Tibial artery (tissue), 4 donors: ENCODE measurements around the gene DNMT3A.

Experiments used
- DNase-seq, 2 donors: peaks; one replicate each; pipeline ENCODE4 v3.0.0-alpha.2; 2019
- H3K27ac ChIP-seq, 2 donors: fragments of 200-600 bp; sonication (generic) in 1 of 2; 1 replicate in 1 of 2; 2 replicates in 1 of 2; pipeline ENCODE4 v1.5.1; 2018 to 2019; ENCODE audit warnings: mild to moderate bottlenecking in 1 of 2
- H3K27me3 ChIP-seq, 2 donors: fragments of 200-600 bp; sonication (generic) in 1 of 2; one replicate each; pipeline versions ENCODE4 v1.5.1 to v1.6.0; 2016 to 2019
- H3K36me3 ChIP-seq, 3 donors: fragments of 200-600 bp; sonication (generic) in 2 of 3; one replicate each; pipeline ENCODE4 v1.5.1; 2016 to 2019; ENCODE audit warnings: mild to moderate bottlenecking in 2 of 3
- H3K4me1 ChIP-seq, 4 donors: fragments of 200-600 bp; sonication (generic) in 2 of 4; 1 replicate in 3 of 4; 2 replicates in 1 of 4; pipeline ENCODE4 v1.5.1; 2016 to 2019
- H3K4me3 ChIP-seq, 2 donors: fragments of 200-600 bp; sonication (generic) in 1 of 2; 1 replicate in 1 of 2; 2 replicates in 1 of 2; pipeline ENCODE4 v1.5.1; 2018 to 2019; ENCODE audit warnings: mild to moderate bottlenecking in 2 of 2
- H3K9me3 ChIP-seq, 3 donors: fragments of 200-600 bp; sonication (generic) in 1 of 3; one replicate each; pipeline ENCODE4 v1.5.1; 2016 to 2019
- intact Hi-C: fragments of 100-400 bp; cut with DNase I; formaldehyde crosslinking; loops from one replicate; pipeline ENCODE4 v1.15.0; 2023; ENCODE audit warnings: low total_unique reads
- TF ChIP-seq, protein P1 (sequence below), 2 experiments: fragments of 200-600 bp in 1 of 2; fragments of 450-650 bp in 1 of 2; IDR thresholded peaks; one replicate each; pipeline ENCODE4 v1.5.1; 2017 to 2019; ENCODE audit warnings: antibody characterized with exemption in 2 of 2, mild to moderate bottlenecking in 1 of 2, moderate library complexity in 1 of 2

DNMT3A gene

DNA sequence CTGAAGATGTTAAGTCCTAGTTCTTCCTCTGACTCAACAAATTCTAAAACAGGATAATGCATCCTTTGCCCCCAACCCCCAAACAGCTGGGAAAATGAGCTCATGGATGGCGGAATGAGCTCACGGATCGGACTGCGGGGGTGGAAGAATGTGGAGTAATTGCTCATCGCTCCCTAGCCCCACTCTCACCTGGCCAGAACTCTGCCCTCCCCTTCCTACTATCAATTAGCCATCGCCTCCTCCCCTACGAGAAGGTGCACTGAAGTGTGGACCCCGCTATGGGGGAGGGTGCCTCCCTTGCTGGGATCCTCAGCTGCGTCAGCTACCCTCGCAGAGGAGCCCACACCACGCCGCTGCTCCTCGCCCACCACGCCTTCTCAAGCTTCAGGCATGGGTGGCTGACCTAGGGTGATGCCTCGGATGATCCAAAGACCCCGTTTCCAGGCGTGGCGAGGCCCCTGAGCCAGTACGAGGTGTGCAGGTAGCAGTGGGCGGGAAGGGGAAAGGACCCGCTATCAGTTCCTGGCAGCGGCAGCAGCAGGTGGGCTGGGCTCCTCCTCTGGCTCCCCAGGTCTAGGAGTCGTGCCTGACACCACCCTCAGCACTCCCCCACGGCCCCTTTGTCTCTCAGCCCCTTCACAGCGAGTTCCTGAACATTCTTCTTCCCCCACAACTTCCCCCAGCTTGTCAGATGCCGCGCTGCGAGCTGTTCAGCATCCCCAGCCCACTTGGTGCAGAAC is 91.2 kb downstream of the DNMT3A start:
- Histone ChIP-seq H3K36me3 (peaks cover 26 to 44% (median 30%) of the 10 kb centered on the region in 3 donors), H3K9me3 (no peaks in the 10 kb centered on the region), H3K27me3 (no peaks in the 10 kb centered on the region), H3K4me1 (peaks cover 0 to 22% (median 13%) of the 10 kb centered on the region in 4 donors), H3K27ac (no peak overlapping the region), H3K4me3 (no peak overlapping the region)
- DNase-seq: no peak
- intact Hi-C loops: no loop called here
- TF ChIP-seq, protein P1, sequence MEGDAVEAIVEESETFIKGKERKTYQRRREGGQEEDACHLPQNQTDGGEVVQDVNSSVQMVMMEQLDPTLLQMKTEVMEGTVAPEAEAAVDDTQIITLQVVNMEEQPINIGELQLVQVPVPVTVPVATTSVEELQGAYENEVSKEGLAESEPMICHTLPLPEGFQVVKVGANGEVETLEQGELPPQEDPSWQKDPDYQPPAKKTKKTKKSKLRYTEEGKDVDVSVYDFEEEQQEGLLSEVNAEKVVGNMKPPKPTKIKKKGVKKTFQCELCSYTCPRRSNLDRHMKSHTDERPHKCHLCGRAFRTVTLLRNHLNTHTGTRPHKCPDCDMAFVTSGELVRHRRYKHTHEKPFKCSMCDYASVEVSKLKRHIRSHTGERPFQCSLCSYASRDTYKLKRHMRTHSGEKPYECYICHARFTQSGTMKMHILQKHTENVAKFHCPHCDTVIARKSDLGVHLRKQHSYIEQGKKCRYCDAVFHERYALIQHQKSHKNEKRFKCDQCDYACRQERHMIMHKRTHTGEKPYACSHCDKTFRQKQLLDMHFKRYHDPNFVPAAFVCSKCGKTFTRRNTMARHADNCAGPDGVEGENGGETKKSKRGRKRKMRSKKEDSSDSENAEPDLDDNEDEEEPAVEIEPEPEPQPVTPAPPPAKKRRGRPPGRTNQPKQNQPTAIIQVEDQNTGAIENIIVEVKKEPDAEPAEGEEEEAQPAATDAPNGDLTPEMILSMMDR (IDR thresholded peaks at IDR 0.05): no peak

DNA sequence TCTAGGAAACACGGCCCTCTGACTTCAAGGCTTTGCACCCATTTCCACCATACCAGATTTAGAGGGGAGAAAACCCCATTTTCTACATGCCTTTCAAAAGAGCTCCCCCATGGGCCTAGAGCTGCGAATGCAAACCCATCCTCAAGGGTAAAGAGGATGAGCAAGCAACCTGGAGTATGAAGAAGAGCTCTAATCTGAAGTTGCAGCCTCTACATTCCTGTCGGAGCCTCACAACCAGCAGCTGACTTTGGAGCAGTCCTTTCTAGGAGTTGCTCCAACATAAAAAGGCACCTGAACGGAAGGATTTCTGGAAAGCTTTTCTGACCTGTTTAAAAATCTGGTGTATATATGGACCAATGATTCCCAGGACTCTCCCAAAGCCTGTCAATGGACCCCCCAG is 91.9 kb downstream of the DNMT3A start:
- Histone ChIP-seq H3K36me3 (peaks cover 33 to 46% (median 33%) of the 10 kb centered on the region in 3 donors), H3K4me1 (peaks cover 0 to 22% (median 13%) of the 10 kb centered on the region in 4 donors), H3K27ac (no peak overlapping the region), H3K9me3 (no peaks in the 10 kb centered on the region), H3K4me3 (no peak overlapping the region), H3K27me3 (no peaks in the 10 kb centered on the region)
- intact Hi-C loops: no loop called here
- no peak for DNase-seq
- TF ChIP-seq, protein P1 (IDR thresholded peaks at IDR 0.05): no peak

DNA sequence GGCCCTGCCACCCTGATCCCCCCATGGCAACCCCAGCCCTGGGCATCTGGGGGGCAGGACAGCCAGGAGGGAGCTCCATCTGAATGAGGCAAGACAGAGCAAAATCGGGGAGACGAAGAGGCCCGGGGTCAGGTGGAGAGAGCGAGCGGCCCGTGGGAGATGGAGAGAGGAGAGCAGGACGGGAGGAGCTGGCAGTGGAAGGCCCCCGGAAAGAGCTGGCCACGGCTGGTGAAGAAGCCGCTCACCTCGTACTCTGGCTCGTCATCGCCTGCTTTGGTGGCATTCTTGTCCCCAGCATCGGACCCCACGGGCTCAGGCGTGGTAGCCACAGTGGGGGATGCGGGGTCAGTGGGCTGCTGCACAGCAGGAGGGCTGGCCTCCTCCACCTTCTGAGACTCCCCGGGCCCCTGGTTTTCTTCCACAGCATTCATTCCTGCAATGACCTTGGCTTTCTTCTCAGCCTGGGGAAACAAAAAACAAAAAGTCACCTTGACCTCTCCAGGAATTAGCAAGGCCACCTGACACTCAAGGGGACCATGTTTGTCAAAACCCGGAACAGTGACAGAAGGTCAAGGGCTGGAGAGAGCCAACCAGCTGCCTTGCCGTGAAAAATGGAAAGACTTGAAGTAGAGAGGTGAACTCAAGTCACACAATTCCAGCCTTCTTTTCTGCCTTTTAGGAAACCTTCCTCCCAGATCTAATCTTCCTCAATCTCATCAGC is 93.8 kb downstream of the DNMT3A start:
- Histone ChIP-seq H3K9me3 (no peaks in the 10 kb centered on the region), H3K27me3 (no peaks in the 10 kb centered on the region), H3K4me1 (peaks cover 0 to 17% (median 11%) of the 10 kb centered on the region in 4 donors), H3K4me3 (no peak overlapping the region), H3K27ac (no peak overlapping the region), H3K36me3 (peaks cover 49 to 58% (median 51%) of the 10 kb centered on the region in 3 donors)
- DNase-seq: no peak
- intact Hi-C loops: no loop called here
- TF ChIP-seq, protein P1 (IDR thresholded peaks at IDR 0.05): no peak

DNA sequence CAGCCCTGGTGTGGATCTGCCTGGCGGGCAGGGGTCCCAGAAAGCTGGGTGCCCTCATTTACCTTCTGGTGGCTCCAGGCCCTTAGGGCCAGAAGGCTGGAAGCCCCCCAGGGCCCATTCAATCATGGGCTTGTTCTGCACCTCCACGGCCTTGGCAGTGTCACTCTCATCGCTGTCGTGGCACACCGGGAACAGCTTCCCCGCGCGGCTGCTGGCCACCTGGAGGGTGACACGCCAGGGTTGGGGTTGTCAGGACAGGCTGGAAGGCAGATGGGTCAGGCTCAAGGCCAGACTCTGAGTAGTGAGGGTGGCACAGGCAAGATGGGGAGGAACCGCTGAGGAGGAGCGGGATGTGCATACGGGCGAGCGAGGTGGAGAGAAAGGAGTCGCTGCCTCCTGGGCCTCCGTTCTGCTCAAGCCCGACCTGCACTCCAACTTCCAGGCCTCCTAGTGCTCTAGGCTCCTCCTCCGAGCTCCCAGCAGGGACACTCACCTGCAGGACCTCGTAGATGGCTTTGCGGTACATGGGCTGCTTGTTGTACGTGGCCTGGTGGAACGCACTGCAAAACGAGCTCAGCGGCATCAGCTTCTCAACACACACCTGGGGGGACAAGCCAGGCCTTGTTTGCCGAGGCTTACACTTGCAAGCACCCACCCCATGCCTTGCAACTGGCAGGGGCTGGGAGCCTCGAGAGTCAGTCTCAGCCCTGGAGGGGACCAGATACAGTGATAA is 95.0 kb downstream of the DNMT3A start:
- no peak overlapping the region for H3K4me3 ChIP-seq
- peaks cover 0 to 8% (median 7%) of the 10 kb centered on the region in 4 donors for H3K4me1 ChIP-seq
- intact Hi-C loops: no loop called here
- no peaks in the 10 kb centered on the region for H3K9me3 ChIP-seq
- TF ChIP-seq, protein P1 (IDR thresholded peaks at IDR 0.05): no peak
- peaks cover 59 to 70% (median 60%) of the 10 kb centered on the region in 3 donors for H3K36me3 ChIP-seq
- no peak overlapping the region for H3K27ac ChIP-seq
- DNase-seq: no peak
- H3K27me3 ChIP-seq: no peaks in the 10 kb centered on the region

DNA sequence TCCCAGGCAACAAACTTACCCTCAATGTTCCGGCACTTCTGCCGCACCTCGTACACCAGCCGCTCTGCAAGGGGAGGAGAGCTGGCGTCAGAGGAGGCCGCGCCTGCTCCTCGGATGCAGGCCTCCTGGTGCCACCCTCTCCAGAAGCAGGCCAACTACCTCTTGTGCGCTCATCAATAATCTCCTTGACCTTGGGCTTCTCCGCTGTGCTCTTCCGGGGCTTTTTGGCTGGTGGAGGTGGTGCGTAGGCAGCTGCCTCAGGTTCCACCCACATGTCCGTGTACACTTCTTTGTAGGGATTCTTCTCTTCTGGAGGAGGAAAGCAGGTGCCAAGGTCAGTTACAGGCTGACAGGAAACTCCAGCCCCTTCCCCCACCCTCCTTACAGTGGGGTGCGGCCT is 95.7 kb downstream of the DNMT3A start:
- TF ChIP-seq, protein P1 (IDR thresholded peaks at IDR 0.05): no peak
- peaks cover 67 to 78% (median 68%) of the 10 kb centered on the region in 3 donors for H3K36me3 ChIP-seq
- no peaks in the 10 kb centered on the region for H3K9me3 ChIP-seq
- peaks cover 0 to under 1% (median under 1%) of the 10 kb centered on the region in 4 donors for H3K4me1 ChIP-seq
- no peaks in the 10 kb centered on the region for H3K27me3 ChIP-seq
- H3K27ac ChIP-seq: no peak overlapping the region
- intact Hi-C loops: no loop called here
- no peak overlapping the region for H3K4me3 ChIP-seq
- DNase-seq: no peak
